GM19035 (cell line): ENCODE data around the gene PLXNB1.

Experiments used
- ATAC-seq: cut with Tn5 transposase; IDR thresholded peaks from one replicate; pipeline ENCODE4 v1.9.1; 2021; ENCODE audit not compliant: unreplicated experiment

The PLXNB1 gene

GRCh38 chr3:48418651-48419050 is 11.2 kb downstream of the PLXNB1 start:
- ATAC-seq, result no peak

GRCh38 chr3:48418140-48418539 is 11.7 kb downstream of the PLXNB1 start:
- ATAC-seq, result no peak

GRCh38 chr3:48417529-48418108 is 12.3 kb downstream of the PLXNB1 start:
- no peak for ATAC-seq

GRCh38 chr3:48416546-48416945 is 13.3 kb downstream of the PLXNB1 start:
- no peak for ATAC-seq

GRCh38 chr3:48416091-48416505 is 13.8 kb downstream of the PLXNB1 start:
- ATAC-seq, result no peak

- ATAC-seq, result no peak
Observed at GRCh38 chr3:48415251-48415953, 14.5 kb downstream of the PLXNB1 start.

- ATAC-seq, result no peak
Observed at GRCh38 chr3:48414376-48415250, 15.3 kb downstream of the PLXNB1 start.

- ATAC-seq, result no peak
Observed at GRCh38 chr3:48413611-48414010, 16.3 kb downstream of the PLXNB1 start.

GRCh38 chr3:48413086-48413485 is 16.8 kb downstream of the PLXNB1 start:
- ATAC-seq, result no peak

- no peak for ATAC-seq
Observed at GRCh38 chr3:48412375-48413001, 17.4 kb downstream of the PLXNB1 start.

- no peak for ATAC-seq
Observed at GRCh38 chr3:48411606-48412374, 18.1 kb downstream of the PLXNB1 start.

- no peak for ATAC-seq
Observed at GRCh38 chr3:48411041-48411588, 18.8 kb downstream of the PLXNB1 start.

GRCh38 chr3:48410205-48411040 is 19.5 kb downstream of the PLXNB1 start:
- ATAC-seq, result no peak

- ATAC-seq, result no peak
Observed at GRCh38 chr3:48409291-48410201, 20.3 kb downstream of the PLXNB1 start.

GRCh38 chr3:48408823-48409281 is 21.0 kb downstream of the PLXNB1 start:
- no peak for ATAC-seq

- ATAC-seq, result no peak
Observed at GRCh38 chr3:48407542-48408099, 22.3 kb downstream of the PLXNB1 start.

GRCh38 chr3:48406443-48407431 is 23.1 kb downstream of the PLXNB1 start:
- ATAC-seq, result no peak
